ENCODE measurements around the gene OTUB1. TPM values are rescaled to one million over a fixed set of nuclear protein-coding genes. Genes with fewer than 3 reads are reported as not detected.

OTUB1 gene
- total and polyA plus RNA-seq, 9 of the 15 experiments (the other 6 are each of a cell fraction or from before 2014, with no cell fraction given): 29.5 to 134 (median 66.1) TPM

DNA sequence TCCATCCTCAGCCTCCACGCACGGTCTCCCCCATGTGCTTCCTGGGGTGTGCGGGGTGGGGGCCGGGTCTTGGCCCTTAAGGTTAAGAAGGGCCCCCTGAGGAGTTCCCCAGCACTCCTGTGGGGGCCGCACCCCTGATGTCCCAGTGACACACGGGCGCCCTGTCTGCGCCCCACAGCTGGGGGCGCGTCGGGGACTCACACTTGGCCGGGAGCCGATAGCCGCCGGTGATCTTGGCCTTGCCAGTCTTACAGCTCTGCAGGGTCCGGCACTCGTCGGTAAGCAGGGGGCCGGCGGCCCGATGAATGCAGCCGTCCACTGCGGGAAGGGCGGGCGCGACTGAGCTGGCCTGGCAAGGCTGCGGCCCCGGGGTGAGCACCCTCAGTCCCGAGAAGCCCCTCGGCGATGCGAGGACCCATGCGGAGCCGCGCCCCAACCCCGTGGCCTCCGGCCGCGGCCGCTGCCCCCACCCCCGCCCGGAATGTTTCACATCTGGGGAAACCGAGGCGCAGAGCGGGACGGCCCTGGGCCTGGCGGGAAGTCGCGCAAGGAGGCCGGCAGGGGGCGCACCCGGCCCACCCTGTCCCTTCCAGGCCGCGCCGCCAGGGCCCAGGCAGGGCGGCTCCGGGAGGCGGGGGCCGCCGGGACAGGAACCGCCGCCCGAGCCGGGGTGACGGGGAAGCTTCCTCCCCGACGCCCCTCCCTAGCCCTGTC, 13.9 kb downstream of the OTUB1 start:
- Histone ChIP-seq H3K4me1 (replicated peaks in 1 of 2; ENCODE audit: control insufficient read depth in 2 of 2, insufficient read depth in 2 of 2, low read length in 2 of 2) (peaks cover 0 to 62% of the 10 kb centered on the region in 2 experiments; a peak in 2 of 5 replicates), H4K20me1 (replicated peaks; ENCODE audit: control insufficient read depth, insufficient read depth, low read length) (peaks cover 19% of the 10 kb centered on the region), H3K36me3 (ENCODE audit: control insufficient read depth, insufficient read depth, low read length) (peaks cover 57% of the 10 kb centered on the region; the same call in 2 of the 3 replicates), H3K9ac (ENCODE audit: insufficient read depth in 1 of 2, low read depth in 2 of 2, low read length in 2 of 2) (no peak overlapping the region), H3K9me3 (replicated peaks; ENCODE audit: control insufficient read depth, insufficient read depth, low read depth, low read length) (no peaks in the 10 kb centered on the region), H3K9me1 (ENCODE audit: control insufficient read depth, insufficient read depth, low read length) (no peaks in the 10 kb centered on the region), H3K27ac (ENCODE audit: extremely low read depth, low read depth, low read length) (no peak overlapping the region), H3K27me3 (ENCODE audit: control insufficient read depth in 2 of 2, insufficient read depth in 2 of 2, low read length in 2 of 2) (no peaks in the 10 kb centered on the region), H3K4me3 (no peak overlapping the region), H3K79me2 (ENCODE audit: control insufficient read depth, insufficient read depth, low read length) (no peaks in the 10 kb centered on the region), H2AFZ (ENCODE audit: low read depth, low read length) (no peak overlapping the region), H3K4me2 (ENCODE audit: insufficient read depth, low read length) (no peak overlapping the region)
- no peak for DNase-seq (ENCODE audit: extremely low read depth in 1 of 4, low spot score in 3 of 4)
- ChIA-PET CTCF (ENCODE audit: low intra/inter-chr PET ratio) (no interaction called here), POLR2A (interaction anchor here (0.7 to 1.2 kb wide), 2 partner anchors 9 to 310 kb away, joined by 3 to 4 read pairs; no protein-coding TSS in a partner anchor)
- no peak for ATAC-seq
- in situ Hi-C loops (cut with MboI): no loop called here
- no TSS peak for BruUV-seq (replicated peaks)
- WGBS (ENCODE audit: insufficient coverage, low coverage, missing lambda C conversion rate): 95% methylated on average over 15 of the region's 67 CpGs
- intact Hi-C loops (cut with micrococcal nuclease): loop anchor here (10.0 kb wide), 2 partner anchors 95 to 145 kb away; no protein-coding TSS in a partner anchor
- peak; percentile 28 for TF ChIP-seq RBFOX2 (IDR thresholded peaks at IDR 0.05; ENCODE audit: low read depth, low read length)
- no peak for TF ChIP-seq TOE1 (IDR thresholded peaks at IDR 0.05; ENCODE audit: borderline replicate concordance)
- no peak for TF ChIP-seq TOE1 (CRISPR knock-in tag; IDR thresholded peaks at IDR 0.05; ENCODE audit: borderline replicate concordance, low read depth)
- TF ChIP-seq ZNF184 (CRISPR knock-in tag; IDR thresholded peaks at IDR 0.05): no peak
- peak; percentile 62 for TF ChIP-seq POLR2G (IDR thresholded peaks at IDR 0.05; ENCODE audit: low read depth, low read length)
- no peak for TF ChIP-seq RFX7 (CRISPR knock-in tag; IDR thresholded peaks at IDR 0.05)
- TF ChIP-seq MECOM (CRISPR knock-in tag; IDR thresholded peaks at IDR 0.05): no peak
- no peak for TF ChIP-seq NFATC3 (IDR thresholded peaks at IDR 0.05)
- no peak for TF ChIP-seq SMAD2 (IDR thresholded peaks at IDR 0.05; ENCODE audit: low read depth, low read length)
- TF ChIP-seq, protein P1, sequence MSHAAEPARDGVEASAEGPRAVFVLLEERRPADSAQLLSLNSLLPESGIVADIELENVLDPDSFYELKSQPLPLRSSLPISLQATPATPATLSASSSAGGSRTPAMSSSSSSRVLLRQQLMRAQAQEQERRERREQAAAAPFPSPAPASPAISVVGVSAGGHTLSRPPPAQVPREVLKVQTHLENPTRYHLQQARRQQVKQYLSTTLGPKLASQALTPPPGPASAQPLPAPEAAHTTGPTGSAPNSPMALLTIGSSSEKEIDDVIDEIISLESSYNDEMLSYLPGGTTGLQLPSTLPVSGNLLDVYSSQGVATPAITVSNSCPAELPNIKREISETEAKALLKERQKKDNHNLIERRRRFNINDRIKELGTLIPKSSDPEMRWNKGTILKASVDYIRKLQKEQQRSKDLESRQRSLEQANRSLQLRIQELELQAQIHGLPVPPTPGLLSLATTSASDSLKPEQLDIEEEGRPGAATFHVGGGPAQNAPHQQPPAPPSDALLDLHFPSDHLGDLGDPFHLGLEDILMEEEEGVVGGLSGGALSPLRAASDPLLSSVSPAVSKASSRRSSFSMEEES (CRISPR knock-in tag; IDR thresholded peaks at IDR 0.05): no peak
- TF ChIP-seq ZNF79 (CRISPR knock-in tag; IDR thresholded peaks at IDR 0.05; ENCODE audit: low read depth): no peak
- TF ChIP-seq HNRNPL (IDR thresholded peaks at IDR 0.05; ENCODE audit: low read depth, low read length): 0 out of 2 replicates have a peak, but pooled peaks have one; percentile 28
- no peak for FAIRE-seq

All from K562 (cell line).